ENCODE measurements around the gene NCAM1.

- no peak for TF ChIP-seq CTCF (IDR thresholded peaks at IDR 0.05)
- no peak for TF ChIP-seq POLR2A (IDR thresholded peaks at IDR 0.05)
Measured at GRCh38 chr11:112931703-112932102, 29.5 kb upstream of the NCAM1 start.
